Erythroblast (primary cell): Measurements from ENCODE around the gene SIGMAR1.

Experiments used
- GATA1 ChIP-seq: IDR thresholded peaks from 2 replicates; pipeline ENCODE4 v1.6.1; 2011; ENCODE audit warnings: low read depth, mild to moderate bottlenecking, control low read depth, low read length, moderate library complexity
- POLR2A ChIP-seq: IDR thresholded peaks from 2 replicates; pipeline ENCODE4 v1.6.1; 2011; ENCODE audit warnings: mild to moderate bottlenecking, low read length

DNA sequence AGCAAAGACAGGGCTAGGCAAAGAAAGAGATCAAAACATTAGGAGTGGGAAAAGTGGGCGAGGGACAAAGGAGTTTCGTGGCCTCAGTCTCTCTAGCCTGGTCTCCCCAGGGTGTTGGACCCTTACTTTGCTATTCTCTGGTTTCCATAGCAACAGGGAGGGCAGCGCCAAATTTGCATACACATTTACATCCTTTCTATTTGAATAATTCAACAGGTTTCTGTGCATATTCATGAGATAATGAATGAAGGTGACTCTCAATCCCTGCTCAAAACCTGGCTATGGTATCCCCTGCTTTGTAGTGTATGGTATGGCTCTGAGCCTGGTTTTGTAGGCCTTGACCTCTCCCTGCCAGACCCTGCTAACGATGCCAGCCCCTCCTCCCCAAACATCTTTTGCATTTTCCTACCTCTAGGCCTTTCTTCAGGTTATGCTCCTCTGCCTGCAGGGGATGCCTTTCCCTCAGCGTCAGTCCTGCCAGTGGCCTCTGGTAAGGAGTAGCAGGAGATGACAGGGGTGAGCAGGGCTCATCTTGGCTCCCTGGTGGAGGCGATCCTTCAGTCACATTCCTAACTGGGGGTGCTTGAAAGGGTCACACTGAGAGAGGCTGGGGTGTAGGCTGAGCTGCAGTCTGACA is 35.5 kb downstream of the SIGMAR1 start:
- TF ChIP-seq POLR2A = no peak
- no peak for TF ChIP-seq GATA1
